Astrocyte (in vitro differentiated cells and primary cell): Measurements from ENCODE around the gene UBAC2. TPM values are rescaled to one million over a fixed set of nuclear protein-coding genes. Genes with fewer than 3 reads are reported as not detected.

ENCODE experiments used
- DNase-seq: peaks from one replicate; pipeline ENCODE4 v3.0.0-alpha.2; 2010; ENCODE audit warnings: low read depth
- FAIRE-seq: peaks from 2 replicates; lab custom pipeline; 2011; peaks lifted over from hg19 to GRCh38; lab: Jason Lieb, UNC
- H2AFZ ChIP-seq: 2 replicates; pipeline ENCODE4 v1.6.0; 2012; ENCODE audit warnings: low read depth, low read length, inconsistent platforms
- H3K27ac ChIP-seq: 2 replicates; pipeline ENCODE4 v1.5.1; 2011; ENCODE audit warnings: low read depth, low read length, inconsistent platforms
- H3K27me3 ChIP-seq: 2 replicates; pipeline ENCODE4 v1.6.0; 2011; ENCODE audit warnings: low read length, inconsistent platforms; ENCODE audit not compliant: insufficient read depth
- H3K36me3 ChIP-seq: 2 replicates; pipeline ENCODE4 v1.5.1; 2011; ENCODE audit warnings: low read length, inconsistent platforms; ENCODE audit not compliant: insufficient read depth
- H3K4me1 ChIP-seq: 2 replicates; pipeline ENCODE4 v1.5.1; 2011; ENCODE audit warnings: low read length, inconsistent platforms; ENCODE audit not compliant: insufficient read depth
- H3K4me2 ChIP-seq: 2 replicates; pipeline ENCODE4 v1.6.0; 2012; ENCODE audit warnings: low read length, inconsistent platforms
- H3K4me3 ChIP-seq: 2 replicates; pipeline ENCODE4 v1.5.1; 2011; ENCODE audit warnings: low read depth, mild to moderate bottlenecking, low read length, inconsistent platforms; ENCODE audit not compliant: insufficient read depth
- H3K79me2 ChIP-seq: 2 replicates; pipeline ENCODE4 v1.6.0; 2012; ENCODE audit warnings: mild to moderate bottlenecking, low read length, inconsistent platforms; ENCODE audit not compliant: insufficient read depth
- H3K9ac ChIP-seq: 2 replicates; pipeline ENCODE4 v1.6.0; 2012; ENCODE audit warnings: mild to moderate bottlenecking, low read length, inconsistent platforms
- H3K9me3 ChIP-seq: 2 replicates; pipeline ENCODE4 v1.5.1; 2012; ENCODE audit warnings: low read depth, mild to moderate bottlenecking, low read length, inconsistent platforms; ENCODE audit not compliant: insufficient read depth
- H4K20me1 ChIP-seq: 2 replicates; pipeline ENCODE4 v1.6.0; 2012; ENCODE audit warnings: low read length, inconsistent platforms; ENCODE audit not compliant: insufficient read depth
- H3K27ac Mint-ChIP-seq: one replicate; pipeline ENCODE4 v1.8.0; 2021; ENCODE audit warnings: mild to moderate bottlenecking, mixed read lengths; ENCODE audit not compliant: unreplicated experiment
- H3K27me3 Mint-ChIP-seq: one replicate; pipeline ENCODE4 v1.8.0; 2021; ENCODE audit warnings: low read depth, mixed read lengths; ENCODE audit not compliant: unreplicated experiment
- H3K36me3 Mint-ChIP-seq: one replicate; pipeline ENCODE4 v1.8.0; 2021; ENCODE audit warnings: low read depth, mixed read lengths; ENCODE audit not compliant: unreplicated experiment
- H3K4me1 Mint-ChIP-seq: one replicate; pipeline ENCODE4 v1.8.0; 2021; ENCODE audit warnings: low read depth, mixed read lengths; ENCODE audit not compliant: unreplicated experiment
- H3K4me3 Mint-ChIP-seq: one replicate; pipeline ENCODE4 v1.8.0; 2021; ENCODE audit warnings: mild to moderate bottlenecking, moderate library complexity, mixed read lengths; ENCODE audit not compliant: unreplicated experiment
- H3K9me3 Mint-ChIP-seq: one replicate; pipeline ENCODE4 v1.8.0; 2021; ENCODE audit warnings: mild to moderate bottlenecking, mixed read lengths; ENCODE audit not compliant: unreplicated experiment
- CTCF ChIP-seq: IDR thresholded peaks from 2 replicates; pipeline ENCODE4 v1.5.1; 2011; ENCODE audit warnings: low read depth, mild to moderate bottlenecking, inconsistent platforms, low read length, moderate library complexity; ENCODE audit not compliant: insufficient read depth
- EZH2 ChIP-seq: IDR thresholded peaks from 2 replicates; pipeline ENCODE4 v1.6.1; 2012; ENCODE audit warnings: mild to moderate bottlenecking, low read length, inconsistent platforms; ENCODE audit not compliant: insufficient read depth
- total RNA-seq: library from RNA; stranded (reverse); gene quantifications from 2 replicates; pipeline ENCODE4 v1.2.1, GENCODE V29; 2021

The UBAC2 gene
- total RNA-seq, 1 donor from 2014 or later: 61.0 TPM

GRCh38 chr13:99285432-99286182, 85.0 kb downstream of the UBAC2 start:
- Mint-ChIP-seq H3K27ac (no peak overlapping the region), H3K4me3 (no peak overlapping the region), H3K27me3 (no peaks in the 10 kb centered on the region), H3K36me3 (peaks cover 3% of the 10 kb centered on the region), H3K9me3 (no peaks in the 10 kb centered on the region), H3K4me1 (peaks cover 18% of the 10 kb centered on the region)
- Histone ChIP-seq H3K4me3 (no peak overlapping the region), H3K27ac (no peak overlapping the region), H3K9ac (no peak overlapping the region), H3K27me3 (no peaks in the 10 kb centered on the region), H4K20me1 (peaks cover 3% of the 10 kb centered on the region), H3K79me2 (peaks cover 3% of the 10 kb centered on the region), H3K4me1 (no peaks in the 10 kb centered on the region), H3K36me3 (no peaks in the 10 kb centered on the region), H3K9me3 (no peaks in the 10 kb centered on the region), H3K4me2 (no peak overlapping the region), H2AFZ (no peak overlapping the region)
- FAIRE-seq (no peak), DNase-seq (no peak)
- no peak for TF ChIP-seq CTCF
- TF ChIP-seq EZH2: no peak

- no peak overlapping the region for H3K27ac ChIP-seq
- peaks cover 3% of the 10 kb centered on the region for H3K79me2 ChIP-seq
- Mint-ChIP-seq H3K4me1 (peaks cover 11% of the 10 kb centered on the region), H3K27ac (no peak overlapping the region), H3K9me3 (no peaks in the 10 kb centered on the region), H3K36me3 (peaks cover 6% of the 10 kb centered on the region), H3K27me3 (no peaks in the 10 kb centered on the region), H3K4me3 (no peak overlapping the region)
- H3K36me3 ChIP-seq: no peaks in the 10 kb centered on the region
- H3K4me2 ChIP-seq: no peak overlapping the region
- H3K27me3 ChIP-seq: no peaks in the 10 kb centered on the region
- DNase-seq (no peak), FAIRE-seq (no peak)
- H2AFZ ChIP-seq: no peak overlapping the region
- TF ChIP-seq CTCF: no peak
- no peak for TF ChIP-seq EZH2
- H3K9me3 ChIP-seq: no peaks in the 10 kb centered on the region
- no peaks in the 10 kb centered on the region for H4K20me1 ChIP-seq
- no peak overlapping the region for H3K4me3 ChIP-seq
- no peak overlapping the region for H3K9ac ChIP-seq
- no peaks in the 10 kb centered on the region for H3K4me1 ChIP-seq
Measured at GRCh38 chr13:99287551-99287950, 86.9 kb downstream of the UBAC2 start.

GRCh38 chr13:99288089-99288488, 87.4 kb downstream of the UBAC2 start:
- Histone ChIP-seq H4K20me1 (peaks cover 3% of the 10 kb centered on the region), H3K9me3 (no peaks in the 10 kb centered on the region), H3K4me1 (no peaks in the 10 kb centered on the region), H3K79me2 (peaks cover 3% of the 10 kb centered on the region), H3K4me3 (no peak overlapping the region), H3K36me3 (no peaks in the 10 kb centered on the region), H3K27me3 (no peaks in the 10 kb centered on the region), H3K27ac (no peak overlapping the region), H3K4me2 (no peak overlapping the region), H2AFZ (no peak overlapping the region), H3K9ac (no peak overlapping the region)
- Mint-ChIP-seq H3K9me3 (no peaks in the 10 kb centered on the region), H3K4me1 (peaks cover 5% of the 10 kb centered on the region), H3K4me3 (no peak overlapping the region), H3K36me3 (peaks cover 6% of the 10 kb centered on the region), H3K27ac (no peak overlapping the region), H3K27me3 (no peaks in the 10 kb centered on the region)
- TF ChIP-seq CTCF (no peak), EZH2 (no peak)
- FAIRE-seq (no peak), DNase-seq (peak; percentile 35)
